Measurements from ENCODE around the gene PPIP5K1. TPM values are rescaled to one million over a fixed set of nuclear protein-coding genes. Genes with fewer than 3 reads are reported as not detected.
"Not testable (repeated sequence)": the region's sequence is repeated elsewhere in the genome, so short reads cannot be mapped to it uniquely, and the experiment has no call there.

PPIP5K1 gene
- total and polyA plus RNA-seq, 9 of the 15 experiments (the other 6 are each of a cell fraction or from before 2014, with no cell fraction given), result 2.5 to 74.6 (median 35.1) TPM

DNA sequence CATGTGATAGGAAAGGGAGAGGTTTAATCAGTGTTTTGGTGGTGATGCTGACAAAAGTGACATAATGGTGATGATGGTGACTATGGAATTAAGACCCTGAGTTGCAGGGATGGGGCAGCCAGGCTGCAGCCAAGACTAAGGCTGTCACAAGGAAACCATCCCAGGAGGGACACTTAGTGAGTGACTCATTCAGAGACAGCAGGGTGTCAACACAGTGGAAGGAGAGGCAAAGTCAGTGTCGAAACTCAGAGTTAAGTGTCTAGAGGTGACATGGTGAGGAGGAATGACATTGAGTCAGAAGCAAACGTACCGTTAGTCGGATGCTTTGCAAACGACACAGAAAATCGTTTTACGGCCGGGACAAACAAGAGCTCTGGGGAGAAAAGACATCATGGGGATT is 26.2 kb downstream of the PPIP5K1 start:
- intact Hi-C loops (cut with micrococcal nuclease); H3K27ac ChIP-seq (ENCODE audit: extremely low read depth, low read depth, low read length); H3K9me1 ChIP-seq (ENCODE audit: control insufficient read depth, insufficient read depth, low read length); CTCF ChIA-PET (ENCODE audit: low intra/inter-chr PET ratio); H3K4me3 ChIP-seq; POLR2A ChIA-PET; in situ Hi-C loops (cut with MboI); FAIRE-seq; ATAC-seq; DNase-seq (ENCODE audit: extremely low read depth in 1 of 4, low spot score in 3 of 4); H2AFZ ChIP-seq (ENCODE audit: low read depth, low read length); H3K4me2 ChIP-seq (ENCODE audit: insufficient read depth, low read length); H3K9ac ChIP-seq (ENCODE audit: insufficient read depth in 1 of 2, low read depth in 2 of 2, low read length in 2 of 2); H3K4me1 ChIP-seq (replicated peaks in 1 of 2; ENCODE audit: control insufficient read depth in 2 of 2, insufficient read depth in 2 of 2, low read length in 2 of 2); BruUV-seq (replicated peaks); H3K79me2 ChIP-seq (ENCODE audit: control insufficient read depth, insufficient read depth, low read length); H3K27me3 ChIP-seq (ENCODE audit: control insufficient read depth in 2 of 2, insufficient read depth in 2 of 2, low read length in 2 of 2); H4K20me1 ChIP-seq (replicated peaks; ENCODE audit: control insufficient read depth, insufficient read depth, low read length); H3K36me3 ChIP-seq (ENCODE audit: control insufficient read depth, insufficient read depth, low read length); H3K9me3 ChIP-seq (replicated peaks; ENCODE audit: control insufficient read depth, insufficient read depth, low read depth, low read length): not testable (repeated sequence)
- WGBS (ENCODE audit: insufficient coverage, low coverage, missing lambda C conversion rate), result no CpG with 5 or more reads among the region's 8 CpGs

DNA sequence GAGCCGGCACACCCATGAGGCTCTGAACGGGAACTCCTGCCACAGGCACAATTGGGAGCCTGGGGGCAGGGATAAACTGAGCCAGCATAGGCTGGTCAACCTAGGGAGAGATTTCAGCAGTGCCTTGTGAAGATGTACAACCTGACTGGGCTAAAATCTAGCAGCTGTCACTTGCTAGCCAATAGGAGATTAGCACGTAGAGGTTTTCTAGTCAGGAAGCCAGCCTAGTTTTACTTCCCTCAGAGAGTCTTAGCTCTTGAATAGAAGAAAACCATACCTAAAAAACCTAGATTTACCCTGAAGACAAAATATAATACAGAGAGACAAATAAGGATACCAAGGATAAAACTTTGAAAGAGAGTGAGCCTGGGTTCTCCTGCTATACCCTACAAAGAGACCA is 27.3 kb downstream of the PPIP5K1 start:
- FAIRE-seq; H3K4me3 ChIP-seq; BruUV-seq (replicated peaks); H3K79me2 ChIP-seq (ENCODE audit: control insufficient read depth, insufficient read depth, low read length); H3K27ac ChIP-seq (ENCODE audit: extremely low read depth, low read depth, low read length); POLR2A ChIA-PET; H3K4me1 ChIP-seq (replicated peaks in 1 of 2; ENCODE audit: control insufficient read depth in 2 of 2, insufficient read depth in 2 of 2, low read length in 2 of 2); H3K9me3 ChIP-seq (replicated peaks; ENCODE audit: control insufficient read depth, insufficient read depth, low read depth, low read length); H4K20me1 ChIP-seq (replicated peaks; ENCODE audit: control insufficient read depth, insufficient read depth, low read length); H3K4me2 ChIP-seq (ENCODE audit: insufficient read depth, low read length); H2AFZ ChIP-seq (ENCODE audit: low read depth, low read length); in situ Hi-C loops (cut with MboI); CTCF ChIA-PET (ENCODE audit: low intra/inter-chr PET ratio); H3K9ac ChIP-seq (ENCODE audit: insufficient read depth in 1 of 2, low read depth in 2 of 2, low read length in 2 of 2); H3K9me1 ChIP-seq (ENCODE audit: control insufficient read depth, insufficient read depth, low read length); ATAC-seq; H3K27me3 ChIP-seq (ENCODE audit: control insufficient read depth in 2 of 2, insufficient read depth in 2 of 2, low read length in 2 of 2); H3K36me3 ChIP-seq (ENCODE audit: control insufficient read depth, insufficient read depth, low read length); intact Hi-C loops (cut with micrococcal nuclease); DNase-seq (ENCODE audit: extremely low read depth in 1 of 4, low spot score in 3 of 4): not testable (repeated sequence)
- 80% methylated on average over 1 of the region's 3 CpGs for WGBS (ENCODE audit: insufficient coverage, low coverage, missing lambda C conversion rate)

All from K562 (cell line).